ENCODE measurements around the gene CCNG2. TPM values are rescaled to one million over a fixed set of nuclear protein-coding genes. Genes with fewer than 3 reads are reported as not detected.

The CCNG2 gene, protein sequence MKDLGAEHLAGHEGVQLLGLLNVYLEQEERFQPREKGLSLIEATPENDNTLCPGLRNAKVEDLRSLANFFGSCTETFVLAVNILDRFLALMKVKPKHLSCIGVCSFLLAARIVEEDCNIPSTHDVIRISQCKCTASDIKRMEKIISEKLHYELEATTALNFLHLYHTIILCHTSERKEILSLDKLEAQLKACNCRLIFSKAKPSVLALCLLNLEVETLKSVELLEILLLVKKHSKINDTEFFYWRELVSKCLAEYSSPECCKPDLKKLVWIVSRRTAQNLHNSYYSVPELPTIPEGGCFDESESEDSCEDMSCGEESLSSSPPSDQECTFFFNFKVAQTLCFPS
- total RNA-seq (100 to 1,000 TPM in 1 of 7 donors, 10 to 100 TPM in 6; 50.6 to 106 (median 61.6) TPM), polyA plus RNA-seq (10 to 100 TPM; 20.2 to 24.9 (median 24.6) TPM)
- long read RNA-seq, donor 1, full-length matches to known transcripts = 7 of 7 reads
- long read RNA-seq, donor 1, partial matches to known transcripts = 0 of 7 reads
- long read RNA-seq, donor 1, other reads (novel, unspliced or antisense) = 0 of 7 reads
- long read RNA-seq, donor 2, full-length matches to known transcripts = 6 of 55 reads
- long read RNA-seq, donor 2, partial matches to known transcripts = 49 of 55 reads
- long read RNA-seq, donor 2, other reads (novel, unspliced or antisense) = 0 of 55 reads

- Histone ChIP-seq H3K4me1 (peaks cover 18 to 86% (median 63%) of the 10 kb centered on the region in 6 donors), H3K27ac (peak within 1 kb of the TSS; percentile 81 to 99 (median 98)), H3K9me3 (no peaks in the 10 kb centered on the region), H3K36me3 (peaks cover 0 to 37% (median 21%) of the 10 kb centered on the region in 6 donors), H3K4me3 (peak within 1 kb of the TSS; percentile 81 to 99 (median 96)), H3K27me3 (replicated peaks in 1 of 7) (no peaks in the 10 kb centered on the region)
- peak; percentile 88 to 91 (median 90) for TF ChIP-seq POLR2AphosphoS5 (IDR thresholded peaks at IDR 0.05)
- TF ChIP-seq POLR2A (IDR thresholded peaks at IDR 0.05) = peak; percentile 43 to 91 (median 70)
- TF ChIP-seq, protein P1, sequence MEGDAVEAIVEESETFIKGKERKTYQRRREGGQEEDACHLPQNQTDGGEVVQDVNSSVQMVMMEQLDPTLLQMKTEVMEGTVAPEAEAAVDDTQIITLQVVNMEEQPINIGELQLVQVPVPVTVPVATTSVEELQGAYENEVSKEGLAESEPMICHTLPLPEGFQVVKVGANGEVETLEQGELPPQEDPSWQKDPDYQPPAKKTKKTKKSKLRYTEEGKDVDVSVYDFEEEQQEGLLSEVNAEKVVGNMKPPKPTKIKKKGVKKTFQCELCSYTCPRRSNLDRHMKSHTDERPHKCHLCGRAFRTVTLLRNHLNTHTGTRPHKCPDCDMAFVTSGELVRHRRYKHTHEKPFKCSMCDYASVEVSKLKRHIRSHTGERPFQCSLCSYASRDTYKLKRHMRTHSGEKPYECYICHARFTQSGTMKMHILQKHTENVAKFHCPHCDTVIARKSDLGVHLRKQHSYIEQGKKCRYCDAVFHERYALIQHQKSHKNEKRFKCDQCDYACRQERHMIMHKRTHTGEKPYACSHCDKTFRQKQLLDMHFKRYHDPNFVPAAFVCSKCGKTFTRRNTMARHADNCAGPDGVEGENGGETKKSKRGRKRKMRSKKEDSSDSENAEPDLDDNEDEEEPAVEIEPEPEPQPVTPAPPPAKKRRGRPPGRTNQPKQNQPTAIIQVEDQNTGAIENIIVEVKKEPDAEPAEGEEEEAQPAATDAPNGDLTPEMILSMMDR (IDR thresholded peaks at IDR 0.05 in 8 of 11, conservative IDR thresholded peaks at IDR 0.05 in 3 of 11) = peak in 1 of 11 experiments; percentile 22
- intact Hi-C loops (cut with DNase I; ENCODE audit: low total_unique reads) = loop anchor here (5.0 to 10.0 kb wide), 2 partner anchors 62 to 85 kb away; no protein-coding TSS in a partner anchor
- 0 to 1% (median 0%) methylated on average over 78 to 94 of the region's 94 CpGs for WGBS, 5 donors
- DNase-seq = peak; percentile 96
Observed at GRCh38 chr4:77156912-77157858, at the start of gene CCNG2. TSS of gene CCNG2 (plus strand) at chr4:77157207. CDS start at chr4:77158533, 1,326 bp downstream.

DNA sequence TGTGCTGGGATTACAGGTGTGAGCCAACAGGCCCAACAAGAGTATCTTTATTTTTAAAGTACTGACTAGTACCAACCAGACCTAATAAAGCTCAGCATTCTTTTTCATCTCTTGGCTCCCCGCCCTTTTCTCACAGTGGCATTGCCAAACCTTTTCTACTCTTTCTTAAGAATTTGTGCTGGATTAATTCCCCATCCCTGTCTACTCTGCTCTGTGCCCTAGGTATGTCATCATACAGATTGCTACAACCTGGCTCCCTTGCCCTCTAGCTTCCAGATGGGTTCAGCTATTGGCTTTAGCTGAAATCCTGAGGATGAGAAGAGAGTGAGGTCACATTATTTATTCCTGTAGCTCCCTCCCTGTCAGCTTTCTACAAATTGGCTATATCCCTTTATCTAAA, 46.3 kb upstream of the CCNG2 start:
- H3K36me3 ChIP-seq = no peaks in the 10 kb centered on the region
- H3K27ac ChIP-seq = no peak overlapping the region
- H3K27me3 ChIP-seq (replicated peaks in 1 of 7) = no peaks in the 10 kb centered on the region
- WGBS, 5 donors = 84 to 96% (median 92%) methylated on average over 1 of the region's 1 CpG
- H3K4me1 ChIP-seq = no peaks in the 10 kb centered on the region
- no peaks in the 10 kb centered on the region for H3K9me3 ChIP-seq
- H3K4me3 ChIP-seq = no peak overlapping the region
- no peak for DNase-seq
- TF ChIP-seq POLR2AphosphoS5 (IDR thresholded peaks at IDR 0.05) = no peak
- TF ChIP-seq POLR2A (IDR thresholded peaks at IDR 0.05) = no peak
- TF ChIP-seq, protein P1 (IDR thresholded peaks at IDR 0.05 in 8 of 11, conservative IDR thresholded peaks at IDR 0.05 in 3 of 11) = no peak
- intact Hi-C loops (cut with DNase I; ENCODE audit: low total_unique reads) = no loop called here

GRCh38 chr4:77113069-77113468, 43.9 kb upstream of the CCNG2 start:
- 95 to 98% (median 97%) methylated on average over 16 to 29 of the region's 29 CpGs for WGBS, 5 donors
- DNase-seq = no peak
- Histone ChIP-seq H3K4me3 (no peak overlapping the region), H3K27me3 (replicated peaks in 1 of 7) (no peaks in the 10 kb centered on the region), H3K4me1 (no peaks in the 10 kb centered on the region), H3K27ac (no peak overlapping the region), H3K36me3 (no peaks in the 10 kb centered on the region), H3K9me3 (no peaks in the 10 kb centered on the region)
- TF ChIP-seq POLR2AphosphoS5 (IDR thresholded peaks at IDR 0.05) (no peak), POLR2A (IDR thresholded peaks at IDR 0.05) (no peak)
- TF ChIP-seq, protein P1 (IDR thresholded peaks at IDR 0.05 in 8 of 11, conservative IDR thresholded peaks at IDR 0.05 in 3 of 11) = no peak
- intact Hi-C loops (cut with DNase I; ENCODE audit: low total_unique reads) = no loop called here
